KMS-11 (cell line): Measurements from ENCODE around the gene HNF4A.

Experiments used
- H2AFZ ChIP-seq: fragments of 200-600 bp; sonication (generic); 2 replicates; pipeline ENCODE4 v1.6.1; 2016; ENCODE audit warnings: antibody characterized with exemption, mixed run types, low read depth
- H3K27ac ChIP-seq: fragments of 200-600 bp; sonication (generic); 2 replicates; pipeline ENCODE4 v1.6.1; 2016; ENCODE audit warnings: mild to moderate bottlenecking, mixed run types
- H3K27me3 ChIP-seq: fragments of 200-600 bp; sonication (generic); 2 replicates; pipeline ENCODE4 v1.6.1; 2017; ENCODE audit warnings: mild to moderate bottlenecking, low read depth, mixed run types, moderate library complexity; ENCODE audit not compliant: insufficient read depth
- H3K36me3 ChIP-seq: fragments of 200-600 bp; sonication (generic); 2 replicates; pipeline ENCODE4 v1.6.1; 2017; ENCODE audit warnings: mild to moderate bottlenecking, mixed run types; ENCODE audit not compliant: insufficient read depth
- H3K4me1 ChIP-seq: fragments of 200-600 bp; sonication (generic); 2 replicates; pipeline ENCODE4 v1.6.1; 2016; ENCODE audit warnings: mild to moderate bottlenecking, low read depth, mixed run types; ENCODE audit not compliant: poor library complexity, severe bottlenecking
- H3K4me2 ChIP-seq: fragments of 200-600 bp; sonication (generic); 2 replicates; pipeline ENCODE4 v1.7.0; 2016; ENCODE audit warnings: mild to moderate bottlenecking, mixed run types
- H3K4me3 ChIP-seq: fragments of 200-600 bp; sonication (generic); IDR thresholded peaks from 2 replicates; pipeline ENCODE4 v1.6.1; 2017; ENCODE audit warnings: low read depth, low read length, mixed read lengths; ENCODE audit not compliant: insufficient read depth
- H3K79me2 ChIP-seq: fragments of 200-600 bp; sonication (generic); 2 replicates; pipeline ENCODE4 v1.6.1; 2016; ENCODE audit warnings: low read depth, mixed run types; ENCODE audit not compliant: insufficient read depth
- H3K9ac ChIP-seq: fragments of 200-600 bp; sonication (generic); 2 replicates; pipeline ENCODE4 v1.6.1; 2016; ENCODE audit warnings: mild to moderate bottlenecking, mixed run types
- H4K20me1 ChIP-seq: fragments of 200-600 bp; sonication (generic); 2 replicates; pipeline ENCODE4 v1.6.1; 2016; ENCODE audit warnings: mild to moderate bottlenecking, mixed run types; ENCODE audit not compliant: insufficient read depth
- TF ChIP-seq, protein P1 (sequence below): fragments of 200-600 bp; sonication (generic); conservative IDR thresholded peaks from 2 replicates; pipeline ENCODE4 v1.6.1; 2017; ENCODE audit warnings: low read depth, mild to moderate bottlenecking, antibody characterized with exemption, low read length, moderate library complexity, mixed read lengths

The HNF4A gene

DNA sequence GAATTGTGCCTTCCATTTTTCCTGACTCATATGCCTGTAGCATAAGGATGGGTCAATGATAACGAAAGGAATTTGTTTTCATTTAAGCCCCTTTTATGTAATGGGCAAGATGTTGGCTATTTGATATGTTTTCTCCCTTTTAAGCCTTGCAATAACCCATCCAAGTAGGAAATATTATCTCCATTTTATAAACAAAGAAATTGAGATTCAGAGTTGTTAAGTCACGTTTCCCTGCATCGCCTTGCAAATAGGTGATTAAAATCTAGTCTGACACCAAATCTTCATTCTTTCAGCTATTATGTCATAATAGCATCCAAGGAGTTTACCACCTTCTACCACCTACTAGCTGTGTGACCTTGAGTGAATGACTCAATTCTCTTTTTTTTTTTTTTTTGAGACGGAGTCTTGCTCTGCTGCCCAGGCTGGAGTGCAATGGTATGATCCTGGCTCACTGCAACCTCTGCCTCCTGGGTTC, 7.0 kb downstream of the HNF4A start:
- H3K4me3 ChIP-seq = no peak overlapping the region
- H3K4me2 ChIP-seq = no peak overlapping the region
- H3K79me2 ChIP-seq = no peaks in the 10 kb centered on the region
- H3K27ac ChIP-seq = no peak overlapping the region
- H3K27me3 ChIP-seq = no peaks in the 10 kb centered on the region
- no peak overlapping the region for H3K9ac ChIP-seq
- H3K36me3 ChIP-seq = no peaks in the 10 kb centered on the region
- H3K4me1 ChIP-seq = no peaks in the 10 kb centered on the region
- no peak overlapping the region for H2AFZ ChIP-seq
- H4K20me1 ChIP-seq = no peaks in the 10 kb centered on the region
- TF ChIP-seq, protein P1, sequence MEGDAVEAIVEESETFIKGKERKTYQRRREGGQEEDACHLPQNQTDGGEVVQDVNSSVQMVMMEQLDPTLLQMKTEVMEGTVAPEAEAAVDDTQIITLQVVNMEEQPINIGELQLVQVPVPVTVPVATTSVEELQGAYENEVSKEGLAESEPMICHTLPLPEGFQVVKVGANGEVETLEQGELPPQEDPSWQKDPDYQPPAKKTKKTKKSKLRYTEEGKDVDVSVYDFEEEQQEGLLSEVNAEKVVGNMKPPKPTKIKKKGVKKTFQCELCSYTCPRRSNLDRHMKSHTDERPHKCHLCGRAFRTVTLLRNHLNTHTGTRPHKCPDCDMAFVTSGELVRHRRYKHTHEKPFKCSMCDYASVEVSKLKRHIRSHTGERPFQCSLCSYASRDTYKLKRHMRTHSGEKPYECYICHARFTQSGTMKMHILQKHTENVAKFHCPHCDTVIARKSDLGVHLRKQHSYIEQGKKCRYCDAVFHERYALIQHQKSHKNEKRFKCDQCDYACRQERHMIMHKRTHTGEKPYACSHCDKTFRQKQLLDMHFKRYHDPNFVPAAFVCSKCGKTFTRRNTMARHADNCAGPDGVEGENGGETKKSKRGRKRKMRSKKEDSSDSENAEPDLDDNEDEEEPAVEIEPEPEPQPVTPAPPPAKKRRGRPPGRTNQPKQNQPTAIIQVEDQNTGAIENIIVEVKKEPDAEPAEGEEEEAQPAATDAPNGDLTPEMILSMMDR = no peak

DNA sequence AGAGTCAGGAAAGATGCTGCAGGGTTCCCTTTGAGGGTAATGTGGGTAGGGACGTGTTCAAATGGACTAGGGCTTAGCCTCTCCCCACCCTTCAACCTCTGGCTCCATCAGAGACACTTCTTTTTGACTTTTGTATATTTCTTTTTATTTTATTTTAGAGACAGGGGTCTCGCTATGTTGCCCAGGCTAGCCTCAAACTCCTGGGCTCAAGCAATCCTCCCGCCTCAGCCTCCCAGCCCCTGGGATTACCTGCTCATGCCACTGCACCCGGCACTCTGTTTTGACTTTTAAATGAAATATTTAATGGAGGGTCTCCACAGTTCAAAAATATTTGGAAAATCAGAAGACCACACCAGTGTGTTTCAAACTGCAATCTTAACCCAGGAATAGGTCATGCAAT, 8.6 kb downstream of the HNF4A start:
- no peaks in the 10 kb centered on the region for H3K27me3 ChIP-seq
- no peak overlapping the region for H3K4me2 ChIP-seq
- no peaks in the 10 kb centered on the region for H3K79me2 ChIP-seq
- TF ChIP-seq, protein P1 = no peak
- H3K4me3 ChIP-seq = no peak overlapping the region
- H2AFZ ChIP-seq = no peak overlapping the region
- H3K4me1 ChIP-seq = no peaks in the 10 kb centered on the region
- no peaks in the 10 kb centered on the region for H4K20me1 ChIP-seq
- no peak overlapping the region for H3K9ac ChIP-seq
- H3K27ac ChIP-seq = no peak overlapping the region
- H3K36me3 ChIP-seq = no peaks in the 10 kb centered on the region

DNA sequence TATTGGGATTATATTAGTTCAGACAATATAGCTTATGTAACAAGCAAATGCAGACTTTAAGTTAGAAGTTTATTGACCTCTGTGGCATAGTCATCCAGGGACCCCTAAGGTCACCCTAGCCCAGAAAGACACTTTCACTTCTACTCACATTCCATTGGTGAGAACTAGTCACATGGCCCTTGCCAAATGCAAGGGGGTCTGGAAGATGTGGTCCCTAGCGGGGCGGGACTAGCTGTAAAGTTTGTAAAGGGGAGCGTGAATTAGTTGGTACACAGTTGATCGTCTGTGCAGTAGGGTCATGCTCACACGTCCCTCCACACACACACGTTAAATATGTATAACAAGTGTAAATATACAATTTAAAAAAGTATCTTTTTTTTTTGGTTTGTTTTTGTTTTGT, 9.3 kb downstream of the HNF4A start:
- Histone ChIP-seq H3K4me2 (no peak overlapping the region), H3K9ac (no peak overlapping the region)
- TF ChIP-seq, protein P1 = no peak

DNA sequence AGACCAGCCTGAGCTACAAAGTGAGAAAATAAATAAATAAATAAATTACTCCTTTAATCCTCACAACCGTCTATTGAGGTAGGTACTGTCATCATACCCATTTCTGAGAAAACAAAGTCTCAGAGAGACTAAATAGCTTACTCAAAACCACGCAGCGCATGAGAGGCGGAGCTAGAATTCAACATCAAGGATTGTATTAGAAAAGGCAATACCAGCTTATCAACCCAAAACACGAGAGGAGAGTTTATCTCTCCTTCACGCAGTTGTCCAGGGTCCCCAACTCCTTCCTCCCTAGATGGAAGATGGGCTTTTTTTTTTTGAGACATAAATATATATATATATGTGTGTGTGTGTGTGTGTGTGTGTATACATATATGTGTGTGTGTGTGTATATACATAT, 12.2 kb downstream of the HNF4A start:
- no peak overlapping the region for H3K9ac ChIP-seq
- no peak overlapping the region for H2AFZ ChIP-seq
- no peak overlapping the region for H3K27ac ChIP-seq
- no peaks in the 10 kb centered on the region for H3K79me2 ChIP-seq
- H3K4me3 ChIP-seq = no peak overlapping the region
- no peaks in the 10 kb centered on the region for H3K4me1 ChIP-seq
- TF ChIP-seq, protein P1 = no peak
- H4K20me1 ChIP-seq = no peaks in the 10 kb centered on the region
- H3K4me2 ChIP-seq = no peak overlapping the region
- no peaks in the 10 kb centered on the region for H3K27me3 ChIP-seq
- H3K36me3 ChIP-seq = no peaks in the 10 kb centered on the region

More for the DNA sequence above, 9.3 kb downstream of the HNF4A start:
- Histone ChIP-seq H3K4me3 (no peak overlapping the region), H3K79me2 (no peaks in the 10 kb centered on the region), H2AFZ (no peak overlapping the region), H4K20me1 (no peaks in the 10 kb centered on the region), H3K4me1 (no peaks in the 10 kb centered on the region), H3K27ac (no peak overlapping the region), H3K27me3 (no peaks in the 10 kb centered on the region), H3K36me3 (no peaks in the 10 kb centered on the region)
